Fibroblast of lung (primary cell): ENCODE data around the gene ATP2B2. TPM values are rescaled to one million over a fixed set of nuclear protein-coding genes. Genes with fewer than 3 reads are reported as not detected.

Experiments
- DNase-seq, 2 donors: peaks; one replicate each; pipeline versions ENCODE4 v3.0.0 to v3.0.0-alpha.2; 2010; ENCODE audit warnings: low read depth in 2 of 2
- H2AFZ ChIP-seq: 2 replicates; pipeline ENCODE4 v1.5.1; 2012; ENCODE audit warnings: low read length, control low read depth, inconsistent platforms
- H3K27ac ChIP-seq: 2 replicates; pipeline ENCODE4 v1.5.1; 2011; ENCODE audit warnings: low read length, control low read depth; ENCODE audit not compliant: insufficient read depth
- H3K27me3 ChIP-seq: 2 replicates; pipeline ENCODE4 v1.5.1; 2011; ENCODE audit warnings: mild to moderate bottlenecking, low read length; ENCODE audit not compliant: control insufficient read depth, insufficient read depth
- H3K36me3 ChIP-seq: 2 replicates; pipeline ENCODE4 v1.5.1; 2011; ENCODE audit warnings: low read length; ENCODE audit not compliant: control insufficient read depth, insufficient read depth
- H3K4me1 ChIP-seq: 2 replicates; pipeline ENCODE4 v1.5.1; 2011; ENCODE audit warnings: low read length; ENCODE audit not compliant: control insufficient read depth, insufficient read depth; ENCODE audit errors: extremely low read depth
- H3K4me2 ChIP-seq: 2 replicates; pipeline ENCODE4 v1.5.1; 2011; ENCODE audit warnings: low read length, control low read depth; ENCODE audit not compliant: insufficient read depth; ENCODE audit errors: extremely low read depth
- H3K4me3 ChIP-seq, 4 experiments: fragments of 200-600 bp in 1 of 4; sonication (generic) in 1 of 4; replicated peaks in 1 of 4; 2 replicates each; pipeline ENCODE4 v1.5.1; 2011 to 2016; ENCODE audit warnings: low read length in 4 of 4, low read depth in 3 of 4, mild to moderate bottlenecking in 3 of 4, control low read depth in 2 of 4, inconsistent platforms in 1 of 4, mixed read lengths in 1 of 4; ENCODE audit not compliant: insufficient read depth in 1 of 4; ENCODE audit errors: control extremely low read depth in 1 of 4
- H3K79me2 ChIP-seq: 2 replicates; pipeline ENCODE4 v1.5.1; 2012; ENCODE audit warnings: mild to moderate bottlenecking, low read length, inconsistent platforms; ENCODE audit not compliant: control insufficient read depth, insufficient read depth
- H3K9ac ChIP-seq: 2 replicates; pipeline ENCODE4 v1.5.1; 2011; ENCODE audit warnings: mild to moderate bottlenecking, low read length, control low read depth; ENCODE audit not compliant: insufficient read depth
- H3K9me3 ChIP-seq: 2 replicates; pipeline ENCODE4 v1.5.1; 2012; ENCODE audit warnings: low read depth, low read length; ENCODE audit not compliant: control insufficient read depth, insufficient read depth
- H4K20me1 ChIP-seq: 2 replicates; pipeline ENCODE4 v1.5.1; 2011; ENCODE audit warnings: low read length; ENCODE audit not compliant: control insufficient read depth, insufficient read depth; ENCODE audit errors: extremely low read depth
- EZH2 ChIP-seq: IDR thresholded peaks from 2 replicates; pipeline ENCODE4 v1.5.1; 2012; ENCODE audit warnings: low read length, control low read depth, mild to moderate bottlenecking; ENCODE audit errors: missing control alignments
- polyA plus RNA-seq, 2 donors: library from polyadenylated mRNA; depleted of rRNA in 1 of 2; stranded (reverse) in 1 of 2; unstranded in 1 of 2; fragments of >200 nt; gene quantifications; 2 replicates each; pipeline ENCODE4 v1.2.1, GENCODE V29; 2011 to 2012; ENCODE audit warnings: missing spikeins in 1 of 2
- total RNA-seq: library from RNA; depleted of rRNA; stranded (reverse); fragments of >200 nt; gene quantifications from 2 replicates; pipeline ENCODE4 v1.2.1, GENCODE V29; 2014
- TF ChIP-seq, protein P1 (sequence below), 2 donors: IDR thresholded peaks in 1 of 2; conservative IDR thresholded peaks in 1 of 2; 1 replicate in 1 of 2; 2 replicates in 1 of 2; pipeline ENCODE4 v1.5.1; 2011 to 2012; ENCODE audit warnings: low read length in 2 of 2, control low read depth in 1 of 2, inconsistent platforms in 1 of 2, low read depth in 1 of 2, mild to moderate bottlenecking in 1 of 2

The ATP2B2 gene
- total and polyA plus RNA-seq, 2 donors (not counting 1 experiment from before 2014, with no cell fraction given) = not detected

DNA sequence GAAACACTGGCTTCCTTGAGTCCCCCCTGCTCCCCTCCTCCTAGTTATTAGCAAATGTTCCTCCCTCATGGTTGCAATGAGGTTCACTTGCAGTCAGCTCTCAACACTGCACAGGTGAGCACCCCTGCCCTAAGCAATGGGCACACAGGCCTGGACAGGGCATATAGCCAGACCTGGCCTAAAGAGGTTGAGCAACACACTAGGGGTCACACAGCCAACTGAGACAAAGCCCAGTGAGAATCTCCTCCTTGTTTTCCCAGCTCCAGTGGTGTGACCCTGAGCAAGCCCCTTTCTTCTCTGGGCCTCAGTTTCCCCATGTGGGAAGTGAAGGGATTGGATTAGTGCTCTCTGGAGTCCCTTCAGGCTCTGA is 49.9 kb downstream of the ATP2B2 start:
- no peaks in the 10 kb centered on the region for H3K9me3 ChIP-seq
- DNase-seq = no peak
- H3K4me3 ChIP-seq = no peak overlapping the region
- TF ChIP-seq, protein P1, sequence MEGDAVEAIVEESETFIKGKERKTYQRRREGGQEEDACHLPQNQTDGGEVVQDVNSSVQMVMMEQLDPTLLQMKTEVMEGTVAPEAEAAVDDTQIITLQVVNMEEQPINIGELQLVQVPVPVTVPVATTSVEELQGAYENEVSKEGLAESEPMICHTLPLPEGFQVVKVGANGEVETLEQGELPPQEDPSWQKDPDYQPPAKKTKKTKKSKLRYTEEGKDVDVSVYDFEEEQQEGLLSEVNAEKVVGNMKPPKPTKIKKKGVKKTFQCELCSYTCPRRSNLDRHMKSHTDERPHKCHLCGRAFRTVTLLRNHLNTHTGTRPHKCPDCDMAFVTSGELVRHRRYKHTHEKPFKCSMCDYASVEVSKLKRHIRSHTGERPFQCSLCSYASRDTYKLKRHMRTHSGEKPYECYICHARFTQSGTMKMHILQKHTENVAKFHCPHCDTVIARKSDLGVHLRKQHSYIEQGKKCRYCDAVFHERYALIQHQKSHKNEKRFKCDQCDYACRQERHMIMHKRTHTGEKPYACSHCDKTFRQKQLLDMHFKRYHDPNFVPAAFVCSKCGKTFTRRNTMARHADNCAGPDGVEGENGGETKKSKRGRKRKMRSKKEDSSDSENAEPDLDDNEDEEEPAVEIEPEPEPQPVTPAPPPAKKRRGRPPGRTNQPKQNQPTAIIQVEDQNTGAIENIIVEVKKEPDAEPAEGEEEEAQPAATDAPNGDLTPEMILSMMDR (conservative IDR thresholded peaks at IDR 0.05 in 1 of 2, IDR thresholded peaks at IDR 0.05 in 1 of 2; ENCODE audit: low read depth in 1 of 2, low read length in 2 of 2) = no peak
- no peak for TF ChIP-seq EZH2
- no peaks in the 10 kb centered on the region for H3K36me3 ChIP-seq
- H3K4me1 ChIP-seq = no peaks in the 10 kb centered on the region
- no peak overlapping the region for H3K27ac ChIP-seq
- no peak overlapping the region for H3K9ac ChIP-seq
- H2AFZ ChIP-seq = no peak overlapping the region
- H3K4me2 ChIP-seq = no peak overlapping the region
- no peaks in the 10 kb centered on the region for H3K27me3 ChIP-seq
- H4K20me1 ChIP-seq = peaks cover 1% of the 10 kb centered on the region
- no peaks in the 10 kb centered on the region for H3K79me2 ChIP-seq

- no peak overlapping the region for H3K9ac ChIP-seq
- H3K79me2 ChIP-seq = no peaks in the 10 kb centered on the region
- no peaks in the 10 kb centered on the region for H3K36me3 ChIP-seq
- H3K4me2 ChIP-seq = no peak overlapping the region
- H3K9me3 ChIP-seq = no peaks in the 10 kb centered on the region
- H2AFZ ChIP-seq = no peak overlapping the region
- H3K4me1 ChIP-seq = no peaks in the 10 kb centered on the region
- no peaks in the 10 kb centered on the region for H3K27me3 ChIP-seq
- no peak for DNase-seq
- no peak overlapping the region for H3K4me3 ChIP-seq
- peaks cover 1% of the 10 kb centered on the region for H4K20me1 ChIP-seq
- no peak overlapping the region for H3K27ac ChIP-seq
- TF ChIP-seq, protein P1 (conservative IDR thresholded peaks at IDR 0.05 in 1 of 2, IDR thresholded peaks at IDR 0.05 in 1 of 2; ENCODE audit: low read depth in 1 of 2, low read length in 2 of 2) = no peak
- TF ChIP-seq EZH2 = no peak
These were observed 50.4 kb downstream of the ATP2B2 start for GRCh38 chr3:10454907-10455544.

GRCh38 chr3:10453431-10454163 is 51.8 kb downstream of the ATP2B2 start:
- H3K27ac ChIP-seq = no peak overlapping the region
- H3K27me3 ChIP-seq = no peaks in the 10 kb centered on the region
- no peaks in the 10 kb centered on the region for H3K4me1 ChIP-seq
- H4K20me1 ChIP-seq = peaks cover 1% of the 10 kb centered on the region
- DNase-seq = no peak
- no peaks in the 10 kb centered on the region for H3K36me3 ChIP-seq
- TF ChIP-seq, protein P1 (conservative IDR thresholded peaks at IDR 0.05 in 1 of 2, IDR thresholded peaks at IDR 0.05 in 1 of 2; ENCODE audit: low read depth in 1 of 2, low read length in 2 of 2) = no peak
- TF ChIP-seq EZH2 = no peak
- H3K4me2 ChIP-seq = no peak overlapping the region
- H3K9me3 ChIP-seq = no peaks in the 10 kb centered on the region
- no peak overlapping the region for H3K4me3 ChIP-seq
- no peak overlapping the region for H3K9ac ChIP-seq
- H3K79me2 ChIP-seq = no peaks in the 10 kb centered on the region
- H2AFZ ChIP-seq = no peak overlapping the region
